SU-DHL-6 (cell line): ENCODE measurements around the gene AGXT.

ENCODE experiments used
- CTCF ChIP-seq: fragments of 200-600 bp; sonication (generic); IDR thresholded peaks from one replicate; pipeline ENCODE4 v1.5.1; 2017; ENCODE audit warnings: antibody characterized with exemption, mild to moderate bottlenecking, low read length, moderate library complexity; ENCODE audit not compliant: insufficient read depth, poor library complexity, severe bottlenecking
- EZH2phosphoT487 ChIP-seq: fragments of 200-600 bp; sonication (generic), shearing (Covaris generic); conservative IDR thresholded peaks from 2 replicates; pipeline ENCODE4 v1.6.1; 2018; ENCODE audit warnings: mild to moderate bottlenecking, antibody characterized with exemption, low read length, moderate library complexity, mixed read lengths

DNA sequence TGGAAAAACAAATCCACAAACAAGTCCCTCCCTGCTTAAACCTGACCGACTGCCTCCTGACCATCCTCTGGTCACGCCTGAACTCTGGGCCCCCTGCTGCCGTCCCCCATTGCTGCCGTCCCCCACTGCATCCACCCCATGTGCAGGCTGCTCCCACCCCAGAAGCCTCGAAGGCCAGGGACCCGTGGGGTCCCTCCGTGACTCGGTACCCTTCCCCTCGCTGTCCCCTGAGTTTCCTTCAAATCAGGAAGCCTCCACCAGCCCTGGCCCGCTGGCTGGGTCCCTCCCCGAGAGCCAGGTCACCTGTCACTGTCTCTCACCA, 17.9 kb upstream of the AGXT start:
- no peak for TF ChIP-seq CTCF
- no peak for TF ChIP-seq EZH2phosphoT487
